Stomach (tissue), 4 donors: ENCODE data around the gene ICE1.

Experiments used
- CTCF ChIP-seq, 7 experiments: fragments of 450-650 bp in 4 of 7; fragments of 200-600 bp in 3 of 7; sonication (generic) in 3 of 7; IDR thresholded peaks; one replicate each; pipeline ENCODE4 v1.5.1; 2016 to 2019; ENCODE audit warnings: antibody characterized with exemption in 7 of 7, control low read depth in 2 of 7, mild to moderate bottlenecking in 1 of 7
- EP300 ChIP-seq: sonication (generic); formaldehyde crosslinking; IDR thresholded peaks from one replicate; pipeline ENCODE4 v1.6.1; 2017; ENCODE audit warnings: antibody characterized with exemption
- POLR2A ChIP-seq, 4 donors: fragments of 450-650 bp; IDR thresholded peaks; one replicate each; pipeline ENCODE4 v1.6.1; 2016; ENCODE audit warnings: antibody characterized with exemption in 4 of 4, control low read depth in 2 of 4, mild to moderate bottlenecking in 1 of 4, moderate library complexity in 1 of 4
- POLR2AphosphoS5 ChIP-seq, 3 donors: sonication (generic); formaldehyde crosslinking; IDR thresholded peaks; one replicate each; pipeline ENCODE4 v1.6.1; 2016; ENCODE audit warnings: antibody characterized with exemption in 3 of 3

DNA sequence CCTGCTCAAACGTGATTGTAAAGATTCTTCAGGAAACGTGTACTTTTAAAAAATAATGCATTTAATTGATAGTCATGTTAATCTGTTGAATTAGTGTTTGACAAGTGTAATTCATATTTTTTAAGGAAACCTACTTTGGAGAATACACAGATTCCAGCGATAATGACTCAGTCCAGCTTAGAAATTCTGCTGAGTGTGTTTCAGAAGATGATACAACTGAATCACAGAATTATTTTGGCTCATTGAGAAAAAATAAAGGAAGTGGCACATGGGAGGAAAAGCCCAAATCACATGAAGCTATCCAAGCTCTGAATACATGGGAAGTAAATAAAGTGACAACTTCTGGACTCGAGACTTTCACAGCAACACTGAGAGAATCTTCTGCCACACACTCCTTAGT lies 37.8 kb downstream of the ICE1 start:
- TF ChIP-seq CTCF (IDR thresholded peaks at IDR 0.05) (no peak), POLR2A (IDR thresholded peaks at IDR 0.05) (no peak), POLR2AphosphoS5 (IDR thresholded peaks at IDR 0.05) (no peak), EP300 (no peak)
